ENCODE measurements around the gene COL19A1.

COL19A1 gene

DNA sequence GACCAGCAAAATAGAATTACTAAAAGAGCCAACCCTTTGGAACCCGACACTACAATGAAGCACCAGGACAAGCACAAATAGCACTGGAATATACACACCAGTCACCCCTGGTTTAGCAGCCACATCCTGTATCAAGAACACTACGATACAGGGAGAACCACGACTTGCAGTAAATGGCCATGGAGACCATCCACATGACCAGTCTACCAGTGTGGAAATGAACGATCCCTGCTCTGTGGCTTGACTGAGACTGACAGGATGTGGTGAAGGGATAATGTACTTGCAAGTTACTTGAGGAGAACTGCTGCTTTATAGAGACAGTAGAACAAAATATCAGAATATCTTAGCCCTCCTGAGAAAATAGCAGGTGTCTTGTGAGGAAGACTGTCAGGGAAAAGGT lies 266.9 kb downstream of the COL19A1 start:
- Histone ChIP-seq H3K9me2 (replicated peaks; ENCODE audit: low read depth, low read length) (no peaks in the 10 kb centered on the region), H3K9me3 (ENCODE audit: insufficient read depth, low read depth, low read length) (no peaks in the 10 kb centered on the region), H3K36me3 (ENCODE audit: insufficient read depth, low read length) (no peaks in the 10 kb centered on the region), H3K4me2 (ENCODE audit: low read depth, low read length, poor library complexity, severe bottlenecking) (peak overlapping the region; percentile 33), H4K20me1 (ENCODE audit: insufficient read depth, low read length, poor library complexity, severe bottlenecking) (no peaks in the 10 kb centered on the region), H3K27me3 (ENCODE audit: insufficient read depth, low read length, poor library complexity, severe bottlenecking) (no peaks in the 10 kb centered on the region), H2AFZ (ENCODE audit: low read length) (no peak overlapping the region), H3F3A (ENCODE audit: low read depth) (0 out of 2 replicates have a peak, but pooled peaks cover 3% of the 10 kb centered on the region), H3K4me3 (ENCODE audit: low read length, poor library complexity, severe bottlenecking) (no peak overlapping the region), H3K79me2 (ENCODE audit: insufficient read depth, low read length) (no peaks in the 10 kb centered on the region), H3K9ac (ENCODE audit: low read depth, low read length, poor library complexity, severe bottlenecking) (no peak overlapping the region), H3K4me1 (ENCODE audit: insufficient read depth, low read length, poor library complexity, severe bottlenecking) (peaks cover 52% of the 10 kb centered on the region)
- TF ChIP-seq, protein P1, sequence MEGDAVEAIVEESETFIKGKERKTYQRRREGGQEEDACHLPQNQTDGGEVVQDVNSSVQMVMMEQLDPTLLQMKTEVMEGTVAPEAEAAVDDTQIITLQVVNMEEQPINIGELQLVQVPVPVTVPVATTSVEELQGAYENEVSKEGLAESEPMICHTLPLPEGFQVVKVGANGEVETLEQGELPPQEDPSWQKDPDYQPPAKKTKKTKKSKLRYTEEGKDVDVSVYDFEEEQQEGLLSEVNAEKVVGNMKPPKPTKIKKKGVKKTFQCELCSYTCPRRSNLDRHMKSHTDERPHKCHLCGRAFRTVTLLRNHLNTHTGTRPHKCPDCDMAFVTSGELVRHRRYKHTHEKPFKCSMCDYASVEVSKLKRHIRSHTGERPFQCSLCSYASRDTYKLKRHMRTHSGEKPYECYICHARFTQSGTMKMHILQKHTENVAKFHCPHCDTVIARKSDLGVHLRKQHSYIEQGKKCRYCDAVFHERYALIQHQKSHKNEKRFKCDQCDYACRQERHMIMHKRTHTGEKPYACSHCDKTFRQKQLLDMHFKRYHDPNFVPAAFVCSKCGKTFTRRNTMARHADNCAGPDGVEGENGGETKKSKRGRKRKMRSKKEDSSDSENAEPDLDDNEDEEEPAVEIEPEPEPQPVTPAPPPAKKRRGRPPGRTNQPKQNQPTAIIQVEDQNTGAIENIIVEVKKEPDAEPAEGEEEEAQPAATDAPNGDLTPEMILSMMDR (conservative IDR thresholded peaks at IDR 0.05; ENCODE audit: low read length) = no peak
- TF ChIP-seq EZH2phosphoT487 (IDR thresholded peaks at IDR 0.05; ENCODE audit: borderline replicate concordance) = no peak

DNA sequence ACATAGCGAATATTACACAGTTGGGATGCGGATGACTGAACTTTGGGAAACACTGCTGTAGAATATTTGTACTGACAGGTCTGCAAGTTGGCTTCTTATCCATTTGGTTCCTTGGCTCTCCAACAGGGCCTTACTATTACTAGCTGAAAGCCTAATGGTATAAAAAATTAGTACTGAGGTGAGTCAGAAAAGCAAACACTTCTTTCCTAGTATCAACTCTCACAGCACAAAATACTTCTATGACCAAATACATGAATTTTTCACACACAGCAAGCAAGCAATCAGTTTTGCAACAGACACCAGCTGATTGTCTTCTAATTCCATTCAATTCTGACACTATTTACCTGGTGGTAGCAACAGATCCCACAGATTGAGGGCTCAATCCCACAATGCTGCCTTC lies 268.2 kb downstream of the COL19A1 start:
- 0 out of 2 replicates have a peak, but pooled peaks cover 3% of the 10 kb centered on the region for H3F3A ChIP-seq (ENCODE audit: low read depth)
- no peak overlapping the region for H3K4me2 ChIP-seq (ENCODE audit: low read depth, low read length, poor library complexity, severe bottlenecking)
- no peak overlapping the region for H3K9ac ChIP-seq (ENCODE audit: low read depth, low read length, poor library complexity, severe bottlenecking)
- H3K9me3 ChIP-seq (ENCODE audit: insufficient read depth, low read depth, low read length) = no peaks in the 10 kb centered on the region
- no peaks in the 10 kb centered on the region for H3K79me2 ChIP-seq (ENCODE audit: insufficient read depth, low read length)
- TF ChIP-seq, protein P1 (conservative IDR thresholded peaks at IDR 0.05; ENCODE audit: low read length) = no peak
- TF ChIP-seq EZH2phosphoT487 (IDR thresholded peaks at IDR 0.05; ENCODE audit: borderline replicate concordance) = no peak
- H4K20me1 ChIP-seq (ENCODE audit: insufficient read depth, low read length, poor library complexity, severe bottlenecking) = no peaks in the 10 kb centered on the region
- no peaks in the 10 kb centered on the region for H3K9me2 ChIP-seq (replicated peaks; ENCODE audit: low read depth, low read length)
- H3K4me1 ChIP-seq (ENCODE audit: insufficient read depth, low read length, poor library complexity, severe bottlenecking) = peaks cover 41% of the 10 kb centered on the region
- H3K27me3 ChIP-seq (ENCODE audit: insufficient read depth, low read length, poor library complexity, severe bottlenecking) = no peaks in the 10 kb centered on the region
- H3K4me3 ChIP-seq (ENCODE audit: low read length, poor library complexity, severe bottlenecking) = no peak overlapping the region
- no peak overlapping the region for H2AFZ ChIP-seq (ENCODE audit: low read length)
- no peaks in the 10 kb centered on the region for H3K36me3 ChIP-seq (ENCODE audit: insufficient read depth, low read length)

DNA sequence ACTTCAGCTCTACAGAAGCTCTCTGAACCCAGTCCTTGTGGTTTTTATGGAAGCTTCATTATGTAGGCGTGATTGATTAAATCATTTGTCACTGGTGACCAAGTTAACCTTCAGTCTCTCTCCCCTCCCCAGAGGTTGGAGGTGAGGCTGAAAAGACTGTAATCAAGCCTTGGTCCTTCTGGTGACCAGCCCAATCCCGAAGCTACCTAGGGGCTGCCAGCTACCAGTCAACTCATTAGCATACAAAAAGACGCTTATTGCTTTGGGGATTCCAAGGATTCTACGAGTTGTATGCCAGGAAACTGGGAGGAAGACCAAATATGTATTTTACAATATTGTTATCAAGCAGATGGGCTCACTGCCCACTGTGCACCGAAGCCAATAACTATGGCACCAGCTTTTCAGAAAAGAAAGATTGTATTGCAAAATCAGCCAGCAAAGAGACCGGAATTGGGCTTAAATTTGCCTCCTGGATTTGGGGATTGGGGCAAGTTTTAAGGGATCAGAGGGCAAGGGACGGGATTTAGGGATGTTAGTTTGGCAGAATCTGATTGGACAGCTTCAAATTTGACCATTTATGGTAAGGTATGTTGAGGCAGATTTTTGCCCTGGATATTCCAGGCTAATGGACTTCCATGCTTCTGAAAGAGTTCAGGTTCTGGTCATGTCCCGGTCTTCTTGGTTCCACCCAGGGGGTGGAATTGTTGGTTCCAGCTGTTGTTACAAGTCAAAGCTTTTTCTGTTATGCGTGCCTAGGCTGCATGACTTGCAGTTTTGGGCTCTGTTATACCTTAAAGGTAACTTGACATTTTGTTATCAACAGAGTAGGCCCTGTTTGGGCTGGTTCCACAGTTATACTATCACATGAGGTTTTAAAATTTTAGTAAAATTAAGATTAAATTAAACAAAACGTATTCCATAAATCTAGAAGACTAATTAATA lies 269.1 kb downstream of the COL19A1 start:
- no peaks in the 10 kb centered on the region for H3K9me3 ChIP-seq (ENCODE audit: insufficient read depth, low read depth, low read length)

More for the DNA sequence above, 269.1 kb downstream of the COL19A1 start:
- Histone ChIP-seq H3K9ac (ENCODE audit: low read depth, low read length, poor library complexity, severe bottlenecking) (no peak overlapping the region), H3K79me2 (ENCODE audit: insufficient read depth, low read length) (no peaks in the 10 kb centered on the region), H3K27me3 (ENCODE audit: insufficient read depth, low read length, poor library complexity, severe bottlenecking) (no peaks in the 10 kb centered on the region), H3F3A (ENCODE audit: low read depth) (0 out of 2 replicates have a peak, but pooled peaks cover 3% of the 10 kb centered on the region), H3K4me2 (ENCODE audit: low read depth, low read length, poor library complexity, severe bottlenecking) (no peak overlapping the region), H3K4me3 (ENCODE audit: low read length, poor library complexity, severe bottlenecking) (no peak overlapping the region), H3K9me2 (replicated peaks; ENCODE audit: low read depth, low read length) (no peaks in the 10 kb centered on the region), H3K4me1 (ENCODE audit: insufficient read depth, low read length, poor library complexity, severe bottlenecking) (peaks cover 41% of the 10 kb centered on the region), H3K36me3 (ENCODE audit: insufficient read depth, low read length) (no peaks in the 10 kb centered on the region), H2AFZ (ENCODE audit: low read length) (no peak overlapping the region), H4K20me1 (ENCODE audit: insufficient read depth, low read length, poor library complexity, severe bottlenecking) (no peaks in the 10 kb centered on the region)
- no peak for TF ChIP-seq EZH2phosphoT487 (IDR thresholded peaks at IDR 0.05; ENCODE audit: borderline replicate concordance)
- TF ChIP-seq, protein P1 (conservative IDR thresholded peaks at IDR 0.05; ENCODE audit: low read length) = no peak

All from Loucy (cell line).